Stimulated activated CD8-positive, alpha-beta memory T cell treated with anti-CD3 and anti-CD28 coated beads, Interleukin-4, amount 100 ng/mL, for 1 hour (primary cell): ENCODE results near the gene GPI.
A peak's percentile ranks its signal among the peaks of the same experiment; 100 is the strongest.
"Not testable (repeated sequence)": the region's sequence is repeated elsewhere in the genome, so short reads cannot be mapped to it uniquely, and the experiment has no call there.

ENCODE experiments used
- DNase-seq, 2 donors: peaks; one replicate each; pipeline ENCODE4 v3.0.0-alpha.2; 2020; ENCODE audit warnings: low read depth in 2 of 2, low spot score in 1 of 2

GPI gene

DNA sequence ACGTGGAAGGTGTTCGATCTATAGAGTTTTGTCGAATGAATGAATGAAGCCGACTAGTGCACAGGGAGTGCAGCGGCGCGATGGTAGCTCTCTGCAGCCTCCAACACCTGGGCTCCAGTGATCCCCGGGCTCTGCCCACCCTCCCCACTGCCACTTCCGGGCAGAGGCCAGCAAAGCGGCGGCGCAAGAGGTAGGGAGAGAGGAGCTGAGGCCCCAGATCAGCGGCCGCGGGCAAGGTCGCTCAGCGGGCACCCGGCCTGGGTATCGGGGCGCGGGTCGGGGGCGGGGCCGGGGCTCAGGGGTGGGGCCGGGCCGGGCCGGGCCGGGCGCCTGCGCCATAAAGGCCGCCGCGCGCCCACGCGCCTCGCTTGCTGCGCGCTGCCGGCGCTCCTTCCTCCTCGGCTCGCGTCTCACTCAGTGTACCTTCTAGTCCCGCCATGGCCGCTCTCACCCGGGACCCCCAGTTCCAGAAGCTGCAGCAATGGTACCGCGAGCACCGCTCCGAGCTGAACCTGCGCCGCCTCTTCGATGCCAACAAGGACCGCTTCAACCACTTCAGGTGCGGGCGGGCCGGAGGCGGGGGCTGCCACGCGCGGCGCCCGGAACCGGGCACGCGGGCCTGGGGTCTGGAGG, at the start of gene GPI:
GPI (plus strand) TSS at position 367 of the 633 bp plus-strand sequence; CDS start at position 438, 71 bp downstream.
- DNase-seq = peak; percentile 33 to 43

DNA sequence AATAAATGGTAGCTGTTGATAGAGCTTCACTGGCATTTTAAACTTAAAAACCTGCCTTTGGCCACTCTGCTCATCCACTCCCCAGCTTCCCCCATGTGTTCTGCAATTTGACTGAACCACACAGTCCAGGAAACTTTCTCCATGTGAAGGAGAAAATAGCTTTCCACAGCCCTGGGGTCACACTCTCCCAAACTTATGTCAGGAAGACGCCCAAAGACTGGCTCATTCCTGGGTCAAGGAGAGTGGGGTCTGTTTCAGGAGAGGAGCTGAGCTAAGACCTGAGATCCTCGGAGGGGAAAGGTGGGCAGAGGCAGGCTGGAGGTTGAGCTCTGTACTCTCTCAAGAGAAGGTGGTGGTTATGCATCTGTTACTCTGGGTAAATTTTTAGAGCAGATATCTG, 48.7 kb upstream of the GPI start:
- no peak for DNase-seq

- no peak for DNase-seq
Observed at GRCh38 chr19:34316741-34317301, 48.2 kb upstream of the GPI start.

- DNase-seq = no peak
Observed at GRCh38 chr19:34317311-34317927, 47.6 kb upstream of the GPI start.

DNA sequence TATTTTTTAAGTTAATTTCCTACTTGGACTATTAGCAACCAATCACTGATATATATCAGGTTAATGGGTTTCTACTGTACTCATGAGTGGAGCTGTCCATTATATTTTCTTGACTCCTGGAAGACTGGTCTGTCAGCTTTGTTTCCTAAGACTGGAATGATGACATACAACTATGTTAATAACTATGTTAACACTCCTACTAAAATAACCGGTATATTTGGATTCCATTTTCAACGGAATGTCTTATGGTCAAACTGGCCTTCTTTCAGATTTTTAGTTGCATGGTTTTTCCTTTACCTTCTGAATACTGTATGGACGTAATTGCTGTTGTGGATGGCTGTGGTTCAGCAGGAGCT, 45.8 kb upstream of the GPI start:
- no peak for DNase-seq

- DNase-seq = no peak
Observed at GRCh38 chr19:34319785-34320184, 45.2 kb upstream of the GPI start.

- no peak for DNase-seq
Observed at GRCh38 chr19:34320277-34320676, 44.7 kb upstream of the GPI start.

GRCh38 chr19:34321735-34322134, 43.3 kb upstream of the GPI start:
- no peak for DNase-seq

- DNase-seq = no peak
Observed at GRCh38 chr19:34323433-34324204, 41.4 kb upstream of the GPI start.

DNA sequence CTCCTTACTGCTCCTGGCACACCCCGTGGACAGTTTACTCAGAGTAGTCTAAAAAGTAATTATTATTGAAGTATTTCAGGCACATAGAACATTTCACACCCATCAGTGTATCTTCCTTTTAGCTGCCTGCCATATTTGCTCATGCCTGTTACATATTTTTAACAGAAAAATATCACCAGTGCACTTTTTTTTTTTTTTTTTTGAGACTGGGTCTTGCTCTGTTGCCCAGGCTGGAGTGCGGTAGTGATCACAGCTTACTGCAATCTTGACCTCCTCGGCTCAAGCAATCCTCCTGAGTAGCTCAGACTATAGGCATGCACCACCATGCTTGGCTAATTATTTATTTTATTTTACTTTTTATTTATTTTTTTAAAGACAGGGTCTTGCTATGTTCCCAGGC, 40.7 kb upstream of the GPI start:
- DNase-seq = no peak

DNA sequence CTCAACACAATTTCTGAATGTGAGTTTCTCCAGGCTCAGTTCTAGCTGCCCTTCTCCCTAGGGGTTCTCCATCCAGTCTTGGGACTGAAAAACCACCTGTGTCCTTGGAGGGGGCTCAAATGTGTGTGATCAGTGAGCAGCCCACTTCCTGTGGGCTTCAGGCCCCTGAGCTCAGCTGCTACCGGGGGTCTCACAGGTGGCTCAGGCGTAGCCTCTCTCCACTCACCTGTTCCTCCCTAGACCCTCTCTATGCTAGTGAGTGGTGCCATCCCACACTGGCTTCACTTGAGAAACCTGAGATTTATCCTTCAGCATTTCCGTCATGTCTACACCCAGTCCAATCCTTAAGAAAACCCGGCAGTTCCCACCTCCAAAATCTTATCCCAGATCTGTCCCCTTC, 39.8 kb upstream of the GPI start:
- no peak for DNase-seq

GRCh38 chr19:34325981-34326787, 38.8 kb upstream of the GPI start:
- DNase-seq = no peak

- no peak for DNase-seq
Observed at GRCh38 chr19:34327851-34328250, 37.1 kb upstream of the GPI start.

DNA sequence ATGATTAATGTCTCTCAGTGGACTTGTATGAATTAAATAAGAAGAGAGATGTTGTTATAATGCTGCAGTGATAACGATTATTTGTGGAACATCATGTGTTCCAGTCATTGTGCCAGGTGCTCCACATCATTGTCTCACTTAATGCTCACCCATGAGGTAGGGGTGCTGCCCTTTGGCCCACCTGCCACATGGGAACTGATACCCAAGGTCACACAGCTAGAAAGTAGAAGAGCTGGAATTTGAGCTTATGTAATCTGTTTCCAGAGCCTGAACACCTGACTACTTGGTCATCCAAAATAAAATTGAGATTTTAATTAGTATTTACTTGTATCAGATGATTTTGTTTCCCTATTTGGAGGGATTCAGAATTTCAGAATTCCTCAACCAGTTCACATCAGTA, 36.0 kb upstream of the GPI start:
- no peak for DNase-seq

DNA sequence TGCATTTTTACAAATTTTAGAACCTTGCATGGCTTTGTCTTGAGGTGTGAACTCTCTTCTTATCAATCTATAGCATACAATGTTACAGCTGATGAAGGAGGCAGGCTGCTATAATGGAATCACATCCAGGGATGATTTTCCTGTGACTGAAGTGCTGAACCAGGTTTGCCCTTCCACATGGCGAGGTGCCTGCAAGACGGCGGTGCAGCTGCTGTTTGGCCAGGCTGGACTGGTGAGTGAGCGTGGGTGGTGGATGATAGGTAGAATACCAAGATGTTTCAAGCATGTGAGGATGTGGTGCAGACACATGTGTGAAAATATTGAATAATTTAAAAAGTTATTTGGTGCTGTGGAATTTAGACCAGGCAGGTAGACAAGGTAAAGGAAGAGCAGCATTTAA, 34.9 kb upstream of the GPI start:
- no peak for DNase-seq

DNA sequence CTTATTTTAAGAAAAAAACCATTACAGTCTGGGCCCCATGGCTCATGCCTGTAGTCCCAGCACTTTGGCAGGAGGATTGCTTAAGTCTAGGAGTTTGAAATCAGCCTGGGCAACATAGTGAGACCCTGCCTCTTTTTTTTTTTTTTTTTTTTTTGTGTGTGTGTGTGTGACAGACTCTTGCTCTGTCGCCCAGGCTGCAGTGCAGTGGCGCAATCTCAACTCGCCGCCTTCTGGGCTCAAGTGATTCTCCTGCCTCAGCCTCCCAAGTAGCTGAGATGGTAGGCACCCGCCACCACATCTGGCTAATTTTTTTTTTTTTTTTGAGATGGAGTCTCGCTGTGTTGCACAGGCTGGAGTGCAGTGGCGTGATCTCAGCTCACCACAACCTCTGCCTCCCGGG, 34.4 kb upstream of the GPI start:
- not testable (repeated sequence) for DNase-seq

DNA sequence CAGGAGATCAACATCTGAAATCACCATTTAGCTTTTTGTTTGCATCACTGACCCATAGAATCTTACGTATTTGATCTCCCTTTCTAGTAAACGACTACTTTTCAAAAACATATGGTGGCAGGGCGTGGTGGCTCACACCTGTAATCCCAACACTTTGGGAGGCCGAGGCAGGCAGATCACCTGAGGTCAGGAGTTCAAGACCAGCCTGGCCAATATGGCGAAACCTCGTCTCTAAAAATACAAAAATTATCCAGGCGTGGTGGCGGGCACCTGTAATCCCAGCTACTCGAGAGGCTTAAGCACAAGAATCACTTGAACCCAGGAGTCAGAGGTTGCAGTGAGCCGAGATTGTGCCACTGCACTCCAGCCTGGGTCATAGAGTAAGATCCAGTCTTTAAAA, 33.4 kb upstream of the GPI start:
- not testable (repeated sequence) for DNase-seq

- DNase-seq = no peak
Observed at GRCh38 chr19:34332027-34332760, 32.8 kb upstream of the GPI start.

DNA sequence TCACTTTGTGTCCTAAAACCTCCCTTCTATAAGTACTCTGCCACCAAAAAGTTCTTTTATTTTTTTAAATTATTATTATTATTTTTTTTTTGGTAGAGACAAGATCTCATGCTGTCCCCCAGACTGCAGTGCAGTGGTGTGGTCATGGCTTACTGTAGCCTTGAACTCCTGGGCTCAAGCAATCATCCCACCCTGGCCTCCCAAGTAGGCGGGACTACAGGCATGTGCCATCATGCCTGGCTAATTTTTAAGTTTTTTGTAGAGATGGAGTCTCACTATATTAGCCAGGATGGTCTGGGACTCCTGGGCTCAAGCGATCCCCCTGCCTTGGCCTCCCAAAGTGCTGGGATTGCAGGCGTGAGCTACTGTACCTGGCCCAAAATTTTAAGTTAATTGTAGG, 29.1 kb upstream of the GPI start:
- no peak for DNase-seq

GRCh38 chr19:34336781-34337271, 28.2 kb upstream of the GPI start:
- DNase-seq = no peak

GRCh38 chr19:34337739-34338138, 27.3 kb upstream of the GPI start:
- DNase-seq = no peak
